Activated naive CD8-positive, alpha-beta T cell treated with anti-CD3 and anti-CD28 coated beads for 36 hours (primary cell): Measurements from ENCODE around the gene SCNN1A. TPM values are rescaled to one million over a fixed set of nuclear protein-coding genes. Genes with fewer than 3 reads are reported as not detected.

Experiments
- DNase-seq: peaks from one replicate; pipeline ENCODE4 v3.0.0; 2021
- H3K27ac Mint-ChIP-seq: one replicate; pipeline ENCODE4 v1.8.0; 2022; ENCODE audit warnings: mild to moderate bottlenecking, moderate library complexity, mixed read lengths
- H3K27me3 Mint-ChIP-seq: one replicate; pipeline ENCODE4 v1.8.0; 2022; ENCODE audit warnings: mild to moderate bottlenecking, mixed read lengths
- H3K36me3 Mint-ChIP-seq: one replicate; pipeline ENCODE4 v1.8.0; 2021; ENCODE audit warnings: mild to moderate bottlenecking, mixed read lengths
- H3K4me1 Mint-ChIP-seq: one replicate; pipeline ENCODE4 v1.8.0; 2021; ENCODE audit warnings: mixed read lengths
- H3K4me3 Mint-ChIP-seq: one replicate; pipeline ENCODE4 v1.8.0; 2022; ENCODE audit warnings: mild to moderate bottlenecking, moderate library complexity, mixed read lengths
- H3K9me3 Mint-ChIP-seq: one replicate; pipeline ENCODE4 v1.8.0; 2022; ENCODE audit warnings: mixed read lengths
- total RNA-seq, 2 experiments: library from RNA; stranded (reverse); gene quantifications; one replicate each; pipeline ENCODE4 v1.2.3, GENCODE V29; 2021

SCNN1A gene
- total RNA-seq, 2 experiments from 2014 or later = 2.7 to 3.7 TPM

DNA sequence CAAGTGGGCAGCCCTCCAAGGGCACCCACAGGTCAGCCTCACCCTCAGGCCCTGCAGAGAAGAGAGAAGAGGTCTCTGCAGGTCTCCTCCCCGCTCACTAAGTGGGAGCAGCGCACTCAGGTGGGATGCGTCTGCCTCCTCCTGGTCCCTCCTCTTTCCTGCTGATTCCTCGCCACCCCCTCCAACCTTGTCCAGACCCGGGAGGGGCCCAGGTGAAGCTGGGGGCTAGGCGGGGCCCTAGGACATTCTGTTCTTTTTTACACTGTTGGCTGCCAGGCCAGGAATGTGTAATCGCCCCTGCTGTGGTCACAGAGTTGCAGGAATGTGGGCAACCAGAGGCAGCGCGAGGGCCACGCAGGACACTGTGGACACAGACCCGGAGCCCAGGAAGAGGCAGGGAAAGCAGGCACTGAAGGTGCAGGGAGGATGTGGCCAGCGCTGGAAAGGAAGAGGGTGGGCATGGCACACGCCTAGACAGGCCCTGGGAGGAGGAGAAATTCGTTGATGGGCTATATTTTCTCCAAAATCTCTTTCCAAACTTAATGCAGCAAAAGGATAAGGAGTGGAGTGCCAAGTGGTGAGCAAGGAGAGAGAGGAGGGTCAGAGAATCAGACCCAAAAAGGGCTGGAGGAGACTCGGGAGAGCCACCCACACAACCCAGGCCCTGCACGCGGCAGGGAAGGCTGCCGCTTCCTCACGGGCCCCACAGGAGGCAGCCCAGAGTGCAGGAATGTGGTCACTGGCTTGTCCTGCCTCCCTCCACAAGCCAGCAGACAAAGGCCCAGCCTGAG is 911 bp upstream of the SCNN1A start:
- peak; percentile 28 for DNase-seq
- Mint-ChIP-seq H3K36me3 (no peaks in the 10 kb centered on the region), H3K4me3 (peak overlapping the region; percentile 77), H3K4me1 (peaks cover 36% of the 10 kb centered on the region), H3K27ac (peak overlapping the region; percentile 80), H3K27me3 (no peaks in the 10 kb centered on the region), H3K9me3 (no peaks in the 10 kb centered on the region)

DNA sequence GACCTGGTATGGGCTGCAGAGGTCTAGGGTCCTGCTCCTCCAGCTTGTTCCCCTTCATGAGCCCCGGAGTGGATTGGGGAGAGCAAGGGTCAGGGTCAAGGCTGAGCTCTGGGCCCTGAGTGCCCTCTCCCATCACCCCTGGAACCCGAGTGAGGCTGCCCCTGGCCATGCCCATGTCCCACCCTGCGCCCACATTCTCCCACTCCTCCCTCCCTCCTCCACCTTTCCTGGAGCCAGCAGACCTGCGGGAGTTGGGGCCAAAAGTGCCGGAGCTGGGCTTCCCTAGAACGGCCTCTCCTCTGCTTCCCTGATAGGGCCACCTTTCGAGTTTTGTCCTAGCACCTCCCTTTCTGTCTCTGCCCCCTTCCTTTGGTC is 590 bp downstream of the SCNN1A start:
- no peak for DNase-seq
- no peak overlapping the region for H3K27ac Mint-ChIP-seq
- no peaks in the 10 kb centered on the region for H3K27me3 Mint-ChIP-seq
- no peaks in the 10 kb centered on the region for H3K36me3 Mint-ChIP-seq
- H3K9me3 Mint-ChIP-seq = no peaks in the 10 kb centered on the region
- peaks cover 39% of the 10 kb centered on the region for H3K4me1 Mint-ChIP-seq
- H3K4me3 Mint-ChIP-seq = no peak overlapping the region

DNA sequence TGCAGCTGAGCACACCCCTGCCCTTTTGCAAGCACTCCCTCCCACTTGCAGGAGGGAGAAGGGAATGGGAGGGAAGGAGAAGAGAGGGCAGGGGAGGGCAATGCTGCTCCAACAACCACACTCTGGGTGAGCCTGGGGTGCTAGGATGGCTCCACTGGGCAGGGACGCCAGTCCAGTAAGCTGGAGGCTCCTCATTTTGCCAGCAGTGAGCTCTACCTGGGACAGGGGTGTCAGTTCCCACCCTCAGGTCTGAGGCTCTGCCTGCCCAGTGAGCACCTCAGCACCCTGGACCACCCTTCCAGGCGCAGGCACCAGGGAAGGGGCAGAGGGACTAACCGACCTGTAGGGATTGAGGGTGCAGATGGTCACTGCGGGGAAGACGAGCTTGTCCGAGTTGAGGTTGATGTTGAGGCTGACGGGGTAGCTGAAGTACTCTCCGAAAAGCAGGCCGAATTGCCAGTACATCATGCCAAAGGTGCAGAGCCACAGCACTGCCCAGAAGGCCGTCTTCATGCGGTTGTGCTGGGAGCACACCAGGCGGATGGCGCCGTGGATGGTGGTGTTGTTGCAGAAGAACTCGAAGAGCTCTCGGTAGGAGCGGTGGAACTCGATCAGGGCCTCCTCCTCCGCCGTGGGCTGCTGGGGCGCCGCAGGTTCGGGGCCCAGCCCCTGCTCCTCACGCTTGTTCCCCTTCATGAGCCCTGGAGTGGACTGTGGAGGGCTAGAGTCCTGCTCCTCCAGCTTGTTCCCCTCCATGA is 1.2 kb downstream of the SCNN1A start:
- no peak for DNase-seq
- no peak overlapping the region for H3K27ac Mint-ChIP-seq

DNA sequence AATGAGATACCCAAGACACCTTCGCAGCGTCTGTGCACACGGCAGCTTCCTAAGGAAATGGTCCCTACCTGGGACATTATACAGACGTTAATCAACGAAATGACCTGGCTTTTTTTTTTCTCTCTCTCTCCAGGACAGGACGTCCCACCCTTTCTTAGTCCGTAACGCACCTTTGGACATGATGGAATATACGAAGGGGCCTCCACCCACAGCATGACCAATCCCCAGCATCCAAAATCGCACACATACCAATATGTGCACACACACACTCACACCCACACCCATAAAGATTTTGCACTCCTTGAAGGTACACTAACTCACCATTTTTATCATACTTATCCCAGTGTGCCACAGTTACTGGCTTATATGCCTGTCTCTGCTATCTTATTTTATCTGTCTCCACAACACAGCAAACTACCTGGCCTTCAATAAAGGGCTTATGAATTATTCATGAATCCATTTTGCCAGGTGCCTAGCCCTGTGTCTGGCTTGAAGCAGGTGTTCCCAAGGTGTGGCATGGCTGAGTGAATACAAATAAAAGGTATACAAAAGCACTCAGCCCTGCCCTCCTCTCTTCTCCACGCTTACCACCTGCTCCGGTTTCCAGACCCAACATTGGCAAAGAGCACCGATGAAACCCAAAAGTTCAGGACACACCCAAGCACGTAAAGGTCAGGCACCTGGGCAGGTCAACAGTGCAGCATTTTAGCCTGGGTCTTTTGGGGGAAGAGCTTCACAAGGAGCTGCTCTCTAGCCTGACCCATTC is 2.2 kb downstream of the SCNN1A start:
- Mint-ChIP-seq H3K9me3 (no peaks in the 10 kb centered on the region), H3K4me1 (peaks cover 47% of the 10 kb centered on the region), H3K4me3 (no peak overlapping the region), H3K27ac (peak overlapping the region; percentile 86), H3K36me3 (no peaks in the 10 kb centered on the region), H3K27me3 (no peaks in the 10 kb centered on the region)
- no peak for DNase-seq

More for the DNA sequence above, 1.2 kb downstream of the SCNN1A start:
- H3K36me3 Mint-ChIP-seq = no peaks in the 10 kb centered on the region
- peaks cover 39% of the 10 kb centered on the region for H3K4me1 Mint-ChIP-seq
- H3K27me3 Mint-ChIP-seq = no peaks in the 10 kb centered on the region
- H3K9me3 Mint-ChIP-seq = no peaks in the 10 kb centered on the region
- no peak overlapping the region for H3K4me3 Mint-ChIP-seq

DNA sequence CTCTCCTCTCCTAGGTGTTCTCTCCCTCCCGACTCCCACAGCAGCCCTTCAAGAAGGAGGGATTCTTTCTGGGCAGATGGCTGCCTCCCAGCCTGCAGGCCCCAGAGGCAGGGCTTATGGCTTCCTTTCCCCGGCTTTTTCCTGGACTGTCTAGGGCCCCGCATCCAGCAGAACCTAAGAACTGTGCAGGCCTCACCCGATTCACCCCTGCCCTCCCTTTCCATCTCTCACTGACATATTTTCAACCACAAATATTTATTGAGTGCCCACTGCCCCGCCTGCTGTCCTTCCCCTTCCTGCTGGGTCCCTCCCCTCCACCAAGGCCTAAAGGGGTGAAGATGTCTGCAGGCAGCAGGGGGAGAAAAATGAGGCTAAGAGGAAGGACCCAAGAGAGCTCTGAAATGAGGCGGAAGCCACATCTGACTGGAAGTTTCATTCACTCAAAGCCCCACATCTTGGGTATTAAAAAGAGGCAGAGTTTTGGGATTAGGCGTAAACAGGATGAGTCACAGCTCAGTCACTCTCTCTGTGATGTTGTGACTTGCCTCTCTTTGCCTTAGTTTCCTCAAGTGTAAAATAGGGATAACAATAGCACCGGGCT is 2.9 kb downstream of the SCNN1A start:
- peaks cover 49% of the 10 kb centered on the region for H3K4me1 Mint-ChIP-seq
- H3K9me3 Mint-ChIP-seq = no peaks in the 10 kb centered on the region
- peak overlapping the region; percentile 27 for H3K4me3 Mint-ChIP-seq
- H3K27me3 Mint-ChIP-seq = no peaks in the 10 kb centered on the region
- no peaks in the 10 kb centered on the region for H3K36me3 Mint-ChIP-seq
- no peak for DNase-seq
- peak overlapping the region; percentile 86 for H3K27ac Mint-ChIP-seq

DNA sequence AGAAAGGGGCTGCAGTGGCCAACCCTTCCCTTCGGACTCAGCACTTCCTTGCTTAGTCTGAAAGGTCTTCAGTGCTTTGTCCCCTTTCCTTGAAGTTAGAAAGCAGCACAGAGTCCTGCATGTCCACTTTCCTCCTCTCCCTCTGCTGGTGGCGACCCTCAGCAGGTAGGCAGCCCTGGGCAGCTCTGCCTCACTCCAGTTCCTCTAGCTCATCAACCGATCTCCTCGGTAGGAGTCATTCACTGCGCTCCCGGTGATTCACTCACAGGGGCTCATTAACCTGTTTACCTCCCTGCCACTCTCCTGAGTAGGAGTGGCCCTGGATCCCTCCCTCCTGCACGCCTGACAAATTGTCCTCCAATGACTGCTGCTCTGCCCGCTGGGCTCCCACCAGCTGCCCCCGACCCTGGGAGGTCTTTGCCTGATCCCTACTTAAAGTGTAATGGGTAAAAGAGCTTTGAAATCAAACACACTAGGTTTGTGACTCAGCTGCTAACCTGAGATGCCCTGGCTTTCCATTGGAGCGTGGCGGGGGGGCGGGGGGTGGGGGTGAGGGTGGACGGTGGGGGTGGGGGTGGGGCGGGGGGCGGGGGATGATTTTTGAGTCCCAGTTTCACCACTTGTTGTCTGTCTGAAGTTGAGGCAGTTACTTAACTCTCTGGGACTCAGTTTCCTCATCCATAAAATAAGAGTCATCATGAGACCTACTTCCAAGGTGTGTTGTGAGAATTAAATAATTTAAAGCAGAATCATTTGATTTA is 4.2 kb downstream of the SCNN1A start:
- H3K4me3 Mint-ChIP-seq = no peak overlapping the region
- peak overlapping the region; percentile 26 for H3K27ac Mint-ChIP-seq
- no peaks in the 10 kb centered on the region for H3K36me3 Mint-ChIP-seq
- no peaks in the 10 kb centered on the region for H3K27me3 Mint-ChIP-seq
- H3K4me1 Mint-ChIP-seq = peaks cover 40% of the 10 kb centered on the region
- no peaks in the 10 kb centered on the region for H3K9me3 Mint-ChIP-seq
- DNase-seq = no peak

DNA sequence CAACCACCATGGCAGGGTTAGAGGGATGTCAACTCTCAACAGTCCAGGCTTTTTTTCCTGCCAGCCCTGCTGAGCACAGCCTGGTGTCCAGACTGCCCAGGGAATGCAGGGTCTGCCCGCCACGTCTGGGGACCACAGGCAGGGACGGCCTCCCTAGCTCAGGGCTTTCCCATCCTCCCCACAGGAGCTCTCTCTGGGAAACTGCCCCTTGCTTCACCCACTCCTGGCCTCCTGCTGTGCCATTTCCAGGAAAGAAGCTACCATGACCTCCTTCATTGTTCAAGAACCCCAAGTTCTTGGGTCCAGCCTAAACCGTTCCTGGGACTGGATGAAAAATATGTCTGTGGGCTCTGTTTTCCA is 4.8 kb downstream of the SCNN1A start:
- DNase-seq = no peak
- H3K36me3 Mint-ChIP-seq = no peaks in the 10 kb centered on the region
- peaks cover 34% of the 10 kb centered on the region for H3K4me1 Mint-ChIP-seq
- H3K27me3 Mint-ChIP-seq = no peaks in the 10 kb centered on the region
- no peak overlapping the region for H3K27ac Mint-ChIP-seq
- no peaks in the 10 kb centered on the region for H3K9me3 Mint-ChIP-seq
- H3K4me3 Mint-ChIP-seq = no peak overlapping the region

DNA sequence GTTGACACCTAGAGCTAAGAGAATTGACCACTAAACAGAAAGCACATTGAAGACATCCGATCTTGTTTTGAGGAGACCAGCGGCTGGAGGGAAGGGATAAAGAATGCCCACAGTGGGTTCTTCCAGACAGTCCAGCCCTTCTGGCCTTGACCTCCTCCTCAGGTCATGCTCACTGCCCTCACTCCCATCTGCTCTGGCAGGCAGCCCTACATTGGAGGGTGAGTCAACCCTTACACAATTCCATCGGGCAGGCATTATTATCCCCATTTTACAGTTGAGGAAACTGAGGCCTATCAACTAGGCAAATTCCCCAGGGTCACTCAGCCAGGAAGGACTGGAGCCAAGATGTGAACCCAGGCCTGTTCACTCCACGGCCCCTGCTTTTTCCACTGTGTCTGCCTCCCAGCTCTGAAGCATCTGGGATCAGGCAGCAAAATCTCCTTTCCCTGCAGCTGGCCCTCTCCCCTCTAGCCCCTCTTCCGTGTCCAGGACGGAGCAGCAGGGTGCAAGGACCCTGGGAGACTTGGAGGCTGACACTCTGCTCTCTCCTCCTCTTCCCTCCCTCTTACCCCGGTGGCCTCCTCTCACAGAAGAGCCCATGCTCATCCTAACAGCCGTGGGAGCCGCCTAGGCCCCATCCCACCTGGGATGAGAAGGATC is 5.3 kb downstream of the SCNN1A start:
- H3K36me3 Mint-ChIP-seq = no peaks in the 10 kb centered on the region
- H3K27ac Mint-ChIP-seq = no peak overlapping the region
- no peaks in the 10 kb centered on the region for H3K27me3 Mint-ChIP-seq
- peaks cover 34% of the 10 kb centered on the region for H3K4me1 Mint-ChIP-seq
- no peaks in the 10 kb centered on the region for H3K9me3 Mint-ChIP-seq
- H3K4me3 Mint-ChIP-seq = no peak overlapping the region
- DNase-seq = no peak

DNA sequence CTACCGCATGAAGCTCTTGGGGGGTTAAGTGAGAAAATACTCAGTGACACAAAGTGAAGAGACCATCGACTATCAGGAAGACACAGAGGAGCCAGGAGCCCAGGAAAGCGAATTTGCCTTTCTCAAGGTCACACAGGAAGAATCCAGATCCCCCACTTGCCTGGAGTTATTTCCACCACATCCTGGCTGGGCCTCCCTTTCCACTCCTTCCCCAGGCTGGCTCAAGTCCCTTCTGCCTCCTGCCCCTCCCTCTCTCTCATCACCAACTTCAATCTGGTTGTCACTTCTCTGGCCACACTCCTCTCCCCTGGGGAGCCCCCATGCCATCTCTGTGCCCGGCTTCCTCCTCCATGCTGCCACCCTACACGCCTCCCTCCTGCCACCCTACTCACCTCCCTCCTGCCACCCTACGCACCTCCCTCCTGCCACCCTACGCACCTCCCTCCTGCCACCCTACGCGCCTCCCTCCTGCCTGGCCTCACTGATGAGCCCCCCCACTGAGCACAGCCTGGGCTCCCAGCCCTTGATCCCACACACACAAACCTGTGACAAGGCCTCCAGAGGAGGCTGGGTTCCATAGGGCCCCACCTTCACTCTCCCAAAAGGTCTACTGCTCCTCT is 6.3 kb downstream of the SCNN1A start:
- Mint-ChIP-seq H3K36me3 (no peaks in the 10 kb centered on the region), H3K27ac (peak overlapping the region; percentile 67), H3K4me1 (peaks cover 35% of the 10 kb centered on the region), H3K4me3 (no peak overlapping the region), H3K9me3 (no peaks in the 10 kb centered on the region), H3K27me3 (no peaks in the 10 kb centered on the region)
- DNase-seq = no peak

DNA sequence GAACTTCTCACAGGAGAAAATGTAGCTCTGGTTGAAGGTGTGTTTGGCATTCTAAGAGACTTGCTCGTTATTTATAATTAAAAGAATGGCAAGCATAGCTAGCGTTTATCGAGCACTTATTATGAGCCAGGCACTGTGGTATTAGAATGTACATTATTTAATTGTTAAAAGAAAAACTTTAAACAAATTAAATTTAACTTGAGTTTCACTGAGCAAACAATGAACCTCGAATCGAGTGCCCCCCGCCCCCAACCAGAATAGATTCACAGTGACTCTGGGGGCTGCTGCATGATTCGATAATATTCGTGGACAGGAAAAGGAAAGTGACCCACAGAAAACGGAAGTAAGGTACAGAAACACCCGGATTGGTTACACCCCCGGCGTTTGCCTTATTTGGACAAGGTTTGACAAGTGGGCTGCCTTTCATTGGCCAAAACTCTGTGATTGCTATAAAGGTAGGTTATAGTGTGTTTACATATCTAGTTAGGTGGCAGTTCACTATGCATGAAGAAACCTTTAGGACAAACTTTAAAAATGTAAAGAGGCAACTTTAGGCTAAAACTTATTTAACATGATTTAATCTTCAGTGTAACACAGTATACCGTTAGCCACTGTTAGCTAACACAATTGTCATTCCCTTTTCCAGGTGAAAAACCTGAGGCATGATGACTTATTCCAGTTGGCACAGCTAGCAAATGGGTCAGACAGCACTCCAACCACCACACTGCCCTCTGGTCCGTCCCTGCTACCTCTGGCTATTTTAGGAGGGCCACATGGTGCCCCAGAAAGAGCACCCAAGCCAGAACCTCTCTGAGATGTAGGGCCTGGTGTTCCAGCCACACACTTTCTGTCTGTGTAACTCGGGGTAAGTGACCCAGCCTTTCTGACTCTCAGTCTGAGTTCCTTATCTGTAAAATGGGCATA is 7.1 kb downstream of the SCNN1A start:
- no peaks in the 10 kb centered on the region for H3K27me3 Mint-ChIP-seq
- DNase-seq = peak; percentile 17
- no peaks in the 10 kb centered on the region for H3K9me3 Mint-ChIP-seq
- H3K27ac Mint-ChIP-seq = peak overlapping the region; percentile 67
- no peaks in the 10 kb centered on the region for H3K36me3 Mint-ChIP-seq
- H3K4me3 Mint-ChIP-seq = no peak overlapping the region
- peaks cover 36% of the 10 kb centered on the region for H3K4me1 Mint-ChIP-seq

DNA sequence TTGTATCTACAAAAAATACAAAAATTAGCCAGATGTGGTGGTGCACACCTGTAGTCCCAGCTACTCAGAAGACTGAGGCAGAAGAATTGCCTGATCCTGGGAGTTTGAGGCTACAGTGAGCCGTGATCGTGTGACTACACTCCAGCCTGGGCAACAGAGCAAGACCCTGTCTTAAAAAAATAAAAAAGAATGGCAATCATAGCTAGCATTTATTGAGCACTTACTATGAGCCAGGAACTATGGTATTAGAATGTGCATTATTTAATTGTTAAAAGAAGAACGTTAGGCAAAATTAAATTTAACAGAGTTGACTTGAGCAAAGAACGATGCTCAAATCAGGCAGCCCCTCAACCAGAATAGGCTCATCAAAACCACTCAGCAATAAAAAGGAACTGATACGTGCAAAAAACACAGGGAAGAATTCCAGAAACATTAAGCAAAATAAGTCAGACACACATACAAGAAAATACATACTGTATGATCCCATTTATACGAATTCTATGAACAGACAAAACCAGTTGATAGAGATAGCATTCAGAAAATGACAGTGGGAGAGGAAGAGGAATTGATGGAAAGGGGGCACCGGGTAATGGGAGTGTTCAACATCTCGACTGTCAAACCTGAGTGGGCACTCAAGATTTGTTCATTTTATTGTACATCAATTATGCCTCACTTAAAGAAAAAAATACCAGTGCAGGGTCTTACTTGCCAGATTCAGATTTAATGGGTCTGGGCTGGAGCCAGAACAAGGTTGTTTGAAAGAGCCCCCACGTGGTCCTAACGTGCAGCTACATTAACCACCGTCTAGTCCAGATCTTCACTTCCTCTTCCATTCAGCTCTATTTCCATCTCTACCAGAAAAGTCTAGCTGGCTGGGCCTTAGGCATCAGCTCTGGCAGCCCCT is 8.0 kb downstream of the SCNN1A start:
- H3K9me3 Mint-ChIP-seq = no peaks in the 10 kb centered on the region

DNA sequence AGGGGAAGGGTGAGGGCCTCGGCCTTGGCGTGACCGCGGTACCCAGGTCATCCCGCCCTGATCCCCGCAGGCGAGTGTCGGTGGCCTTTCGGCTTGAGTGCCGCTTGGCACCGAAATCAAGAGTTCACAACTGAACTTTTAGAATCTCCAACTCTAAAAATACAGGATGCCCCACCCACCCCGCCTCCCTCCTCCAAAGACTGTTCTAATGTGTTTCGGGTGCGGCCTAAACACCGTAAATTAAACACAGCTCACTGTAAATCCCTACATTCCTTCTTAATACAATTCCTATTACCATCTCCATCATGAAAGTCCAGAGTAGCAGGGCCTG is 11.4 kb downstream of the SCNN1A start:
- H3K4me1 Mint-ChIP-seq = peaks cover 31% of the 10 kb centered on the region
- DNase-seq = no peak
- no peaks in the 10 kb centered on the region for H3K9me3 Mint-ChIP-seq
- peak overlapping the region; percentile 76 for H3K27ac Mint-ChIP-seq
- H3K36me3 Mint-ChIP-seq = no peaks in the 10 kb centered on the region
- H3K27me3 Mint-ChIP-seq = no peaks in the 10 kb centered on the region
- H3K4me3 Mint-ChIP-seq = peak overlapping the region; percentile 77

More for the DNA sequence above, 8.0 kb downstream of the SCNN1A start:
- H3K27ac Mint-ChIP-seq = peak overlapping the region; percentile 16
- no peaks in the 10 kb centered on the region for H3K36me3 Mint-ChIP-seq
- no peaks in the 10 kb centered on the region for H3K27me3 Mint-ChIP-seq
- H3K4me1 Mint-ChIP-seq = peaks cover 27% of the 10 kb centered on the region
- no peak overlapping the region for H3K4me3 Mint-ChIP-seq
- peak; percentile 24 for DNase-seq
